HepG2 (cell line): Measurements from ENCODE around the gene GNAZ. TPM values are rescaled to one million over a fixed set of nuclear protein-coding genes. Genes with fewer than 3 reads are reported as not detected.
A peak's percentile ranks its signal among the peaks of the same experiment; 100 is the strongest.

Experiments
- ATAC-seq: fragments of 200-7000 bp; cut with Tn5 transposase; 3 replicates; pipeline ENCODE4 v1.9.1; 2020; ENCODE audit warnings: mild to moderate bottlenecking, moderate library complexity
- BruUV-seq: library from RNA; stranded (reverse); fragments of 400-500 nt; replicated peaks from 2 replicates; lab custom pipeline; 2021; lab: Mats Ljungman, UMichigan
- CTCF ChIA-PET: fragments of 300-600 bp; formaldehyde crosslinking; extraction: SDS; loops from one replicate; lab custom pipeline; 2021; ENCODE audit warnings: low total read pairs, inconsistent platforms, low intra/inter-chr PET ratio; lab: Yijun Ruan, JAX
- POLR2A ChIA-PET: fragments of 350-600 bp; sonication (Branson Sonifier 250); formaldehyde crosslinking; loops from one replicate; lab custom pipeline; 2020; ENCODE audit warnings: antibody characterized with exemption, inconsistent platforms; lab: Yijun Ruan, JAX
- DNase-seq: peaks from one replicate; pipeline ENCODE4 v3.0.0-alpha.2; 2015; ENCODE audit warnings: low spot score
- FAIRE-seq: peaks from 3 replicates; lab custom pipeline; 2011; peaks lifted over from hg19 to GRCh38; lab: Jason Lieb, UNC
- H2AFZ ChIP-seq: one replicate; pipeline ENCODE4 v1.6.1; 2011; ENCODE audit warnings: low read length, inconsistent platforms
- H3K27ac ChIP-seq: fragments of 300-600 bp; 3 replicates; pipeline ENCODE4 v1.8.0; 2011; ENCODE audit warnings: mixed run types, mild to moderate bottlenecking, mixed read lengths, low read length, inconsistent platforms; ENCODE audit not compliant: insufficient read depth; ENCODE audit errors: extremely low read length
- H3K27me3 ChIP-seq, 2 experiments: fragments of 200-600 bp in 1 of 2; 2 replicates in 1 of 2; 3 replicates in 1 of 2; pipeline versions ENCODE4 v1.6.0 to v1.8.0; 2011; ENCODE audit warnings: low read length in 2 of 2, mild to moderate bottlenecking in 2 of 2, moderate library complexity in 2 of 2, inconsistent platforms in 1 of 2; ENCODE audit not compliant: insufficient read depth in 2 of 2, control insufficient read depth in 1 of 2
- H3K36me3 ChIP-seq, 2 experiments: fragments of 200-600 bp in 1 of 2; replicated peaks in 1 of 2; 2 replicates in 1 of 2; 3 replicates in 1 of 2; pipeline versions ENCODE4 v1.5.1 to v1.8.0; 2011; ENCODE audit warnings: low read length in 2 of 2, inconsistent platforms in 1 of 2; ENCODE audit not compliant: insufficient read depth in 2 of 2, control insufficient read depth in 1 of 2
- H3K4me1 ChIP-seq: 2 replicates; pipeline ENCODE4 v1.5.1; 2012; ENCODE audit warnings: low read length, inconsistent platforms; ENCODE audit not compliant: insufficient read depth
- H3K4me2 ChIP-seq: 2 replicates; pipeline ENCODE4 v1.6.0; 2011; ENCODE audit warnings: low read depth, low read length, inconsistent platforms
- H3K4me3 ChIP-seq, 3 experiments: fragments of 200-600 bp in 1 of 3; sonication (generic), shearing (Covaris generic) in 1 of 3; replicated peaks in 1 of 3; 2 replicates each; pipeline ENCODE4 v1.5.1; 2011 to 2016; ENCODE audit warnings: low read length in 3 of 3, inconsistent platforms in 2 of 3, low read depth in 2 of 3, mild to moderate bottlenecking in 2 of 3, control low read depth in 1 of 3, mixed read lengths in 1 of 3; ENCODE audit not compliant: insufficient read depth in 1 of 3
- H3K79me2 ChIP-seq: one replicate; pipeline ENCODE4 v1.6.1; 2011; ENCODE audit warnings: low read length, inconsistent platforms; ENCODE audit not compliant: insufficient read depth
- H3K9ac ChIP-seq: 2 replicates; pipeline ENCODE4 v1.6.0; 2011; ENCODE audit warnings: mild to moderate bottlenecking, low read depth, low read length, inconsistent platforms; ENCODE audit not compliant: insufficient read depth
- H3K9me3 ChIP-seq: 2 replicates; pipeline ENCODE4 v1.5.1; 2012; ENCODE audit warnings: mild to moderate bottlenecking, low read length
- H4K20me1 ChIP-seq: 2 replicates; pipeline ENCODE4 v1.6.0; 2011; ENCODE audit warnings: inconsistent platforms, mild to moderate bottlenecking, low read length, moderate library complexity; ENCODE audit not compliant: insufficient read depth
- ARID3A ChIP-seq: IDR thresholded peaks from 2 replicates; pipeline ENCODE4 v1.6.1; 2012; ENCODE audit warnings: low read depth, low read length, improper control_type of control experiment
- ATF3 ChIP-seq: sonication (generic); formaldehyde crosslinking; IDR thresholded peaks from 2 replicates; pipeline ENCODE4 v1.4.0; 2020; ENCODE audit warnings: missing genetic modification reagents
- BCL3 ChIP-seq: sonication (generic); formaldehyde crosslinking; IDR thresholded peaks from 2 replicates; pipeline ENCODE4 v1.5.1; 2020; ENCODE audit warnings: mild to moderate bottlenecking, missing genetic modification reagents, moderate library complexity
- HOXA3 ChIP-seq: sonication (generic); formaldehyde crosslinking; IDR thresholded peaks from 2 replicates; pipeline ENCODE4 v1.5.0; 2020; ENCODE audit warnings: missing genetic modification reagents
- KMT2B ChIP-seq: IDR thresholded peaks from 2 replicates; pipeline ENCODE4 v1.6.1; 2016; ENCODE audit warnings: missing genetic modification reagents, missing compliant biosample characterization
- MED8 ChIP-seq: sonication (generic); formaldehyde crosslinking; IDR thresholded peaks from 2 replicates; pipeline ENCODE4 v1.8.1; 2023; ENCODE audit warnings: mild to moderate bottlenecking, missing genetic modification reagents; ENCODE audit not compliant: insufficient replicate concordance
- RCOR2 ChIP-seq: IDR thresholded peaks from 2 replicates; pipeline ENCODE4 v1.6.1; 2016; ENCODE audit warnings: missing biosample characterization, missing genetic modification reagents
- ZNF264 ChIP-seq: sonication (generic); formaldehyde crosslinking; IDR thresholded peaks from 2 replicates; pipeline ENCODE4 v1.4.0; 2020; ENCODE audit warnings: missing genetic modification reagents
- ZNF329 ChIP-seq: sonication (generic); formaldehyde crosslinking; IDR thresholded peaks from 2 replicates; pipeline ENCODE4 v1.9.0; 2021; ENCODE audit warnings: low read depth, mild to moderate bottlenecking, missing genetic modification reagents
- ZNF607 ChIP-seq: sonication (generic); formaldehyde crosslinking; IDR thresholded peaks from 2 replicates; pipeline ENCODE4 v1.5.1; 2020; ENCODE audit warnings: missing genetic modification reagents, mild to moderate bottlenecking, borderline replicate concordance
- ZNF772 ChIP-seq: sonication (generic); formaldehyde crosslinking; IDR thresholded peaks from 2 replicates; pipeline ENCODE4 v1.5.0; 2020; ENCODE audit warnings: mild to moderate bottlenecking, missing genetic modification reagents
- WGBS: methylation state at CpG from one replicate; pipeline ENCODE4 v1.1.6; 2017; ENCODE audit warnings: low lambda C conversion rate; 5-methylcytosine and 5-hydroxymethylcytosine counted together
- in situ Hi-C: cut with HindIII; loops from 2 replicates; pipeline ENCODE4 v1.10.0; 2017; ENCODE audit warnings: low pct_unique_long_range_greater_than_20kb; ENCODE audit not compliant: extremely low pct_ligation_motif_present
- intact Hi-C: fragments of 100-400 bp; cut with micrococcal nuclease; formaldehyde crosslinking; loops from one replicate; pipeline ENCODE4 v1.10.0; 2022; ENCODE audit not compliant: unreplicated experiment
- polyA plus RNA-seq, 8 experiments: library from polyadenylated mRNA; depleted of rRNA in 3 of 8; stranded (reverse) in 7 of 8; unstranded in 1 of 8; fragments of >200 nt; fragmentation: Illumina TruSeq in 4 of 8; extraction: Trizol in 4 of 8; gene quantifications; 2 replicates each; pipeline versions ENCODE4 v1.2.1 to v1.2.3, GENCODE V29; 2011 to 2016; ENCODE audit warnings: low read depth in 4 of 8, missing spikeins in 1 of 8, mixed read lengths in 1 of 8; ENCODE audit not compliant: insufficient read depth in 1 of 8
- total RNA-seq, 5 experiments: library from RNA; depleted of rRNA; stranded (reverse); fragments of >200 nt; fragmentation: Illumina TruSeq; extraction: Trizol; gene quantifications; 2 replicates each; pipeline ENCODE4 v1.2.3, GENCODE V29; 2016; ENCODE audit warnings: low read depth in 1 of 5

The GNAZ gene
- total and polyA plus RNA-seq, 2 of the 13 experiments (the other 11 are each of a cell fraction or from before 2014, with no cell fraction given), result 11.4 to 22.3 TPM

GRCh38 chr22:23078462-23078787 is 8.1 kb downstream of the GNAZ start:
- BruUV-seq, result no TSS peak
- Histone ChIP-seq H3K36me3 (no peaks in the 10 kb centered on the region; a peak in 1 of 5 replicates), H3K79me2 (peaks cover 66% of the 10 kb centered on the region), H3K4me2 (no peak overlapping the region), H3K27me3 (no peaks in the 10 kb centered on the region), H4K20me1 (no peaks in the 10 kb centered on the region), H3K9me3 (no peaks in the 10 kb centered on the region), H3K4me1 (peaks cover 93% of the 10 kb centered on the region), H2AFZ (no peak overlapping the region), H3K9ac (no peak overlapping the region), H3K27ac (peak overlapping the region; percentile 97), H3K4me3 (no peak overlapping the region)
- in situ Hi-C loops, result no loop called here
- FAIRE-seq (no peak), DNase-seq (no peak), ATAC-seq (no peak)
- CTCF ChIA-PET, result no interaction called here
- TF ChIP-seq RCOR2 (CRISPR knock-in tag) (no peak), ZNF772 (CRISPR knock-in tag) (0 out of 2 replicates have a peak, but pooled peaks have one; percentile 15)
- POLR2A ChIA-PET, result no interaction called here
- 100% methylated on average over 1 of the region's 3 CpGs for WGBS
- intact Hi-C loops, result loop anchor here (10.0 kb wide), 1 partner anchor 46 kb away; no protein-coding TSS in a partner anchor

- ChIA-PET CTCF (no interaction called here), POLR2A (interaction anchor here (0.9 to 1.0 kb wide), 2 partner anchors 9 to 42 kb away, joined by 4 to 13 read pairs; partner anchors contain the start of gene GNAZ)
- peak; percentile 74 for FAIRE-seq
- H3K9me3 ChIP-seq, result no peaks in the 10 kb centered on the region
- no peak overlapping the region for H2AFZ ChIP-seq
- peak overlapping the region; percentile 97 for H3K27ac ChIP-seq
- H3K9ac ChIP-seq, result peak overlapping the region; percentile 66
- peak; percentile 27 for ATAC-seq
- peak overlapping the region; percentile 62 for H3K4me2 ChIP-seq
- DNase-seq, result peak; percentile 86
- peaks cover 86% of the 10 kb centered on the region for H3K4me1 ChIP-seq
- in situ Hi-C loops, result no loop called here
- H3K36me3 ChIP-seq, result no peaks in the 10 kb centered on the region; a peak in 1 of 5 replicates
- no peaks in the 10 kb centered on the region for H4K20me1 ChIP-seq
- 48% methylated on average over 9 of the region's 9 CpGs for WGBS
- no peaks in the 10 kb centered on the region for H3K27me3 ChIP-seq
- intact Hi-C loops, result loop anchor here (10.0 kb wide), 1 partner anchor 45 kb away; no protein-coding TSS in a partner anchor
- no TSS peak for BruUV-seq
- H3K4me3 ChIP-seq, result peak overlapping the region in 1 of 3 experiments; percentile 36; a peak in 2 of 6 replicates
- H3K79me2 ChIP-seq, result peaks cover 57% of the 10 kb centered on the region
- no peak for TF ChIP-seq ZNF607 (CRISPR knock-in tag)
- peak; percentile 21; the same call in 1 of the 2 replicates for TF ChIP-seq ATF3 (CRISPR knock-in tag)
- peak; percentile 57 for TF ChIP-seq MED8 (CRISPR knock-in tag)
- TF ChIP-seq KMT2B (CRISPR knock-in tag), result peak; percentile 23; the same call in 1 of the 2 replicates
- TF ChIP-seq ZNF264, result no peak
- no peak for TF ChIP-seq BCL3 (CRISPR knock-in tag)
- TF ChIP-seq ZNF329, result no peak
- TF ChIP-seq ARID3A, result no peak
- peak; percentile 85 for TF ChIP-seq HOXA3 (CRISPR knock-in tag)
These were observed 9.0 kb downstream of the GNAZ start for GRCh38 chr22:23079240-23079768.
